PC-9 (cell line): ENCODE data around the gene KIF6.

Source experiments
- EZH2 ChIP-seq: fragments of 200-600 bp; sonication (generic); IDR thresholded peaks from 2 replicates; pipeline ENCODE4 v1.8.0; 2017; ENCODE audit warnings: antibody characterized with exemption, low read depth
- TF ChIP-seq, protein P1 (sequence below): fragments of 200-600 bp; sonication (generic); conservative IDR thresholded peaks from 2 replicates; pipeline ENCODE4 v1.6.1; 2017; ENCODE audit warnings: mixed run types, antibody characterized with exemption, mild to moderate bottlenecking, moderate library complexity

DNA sequence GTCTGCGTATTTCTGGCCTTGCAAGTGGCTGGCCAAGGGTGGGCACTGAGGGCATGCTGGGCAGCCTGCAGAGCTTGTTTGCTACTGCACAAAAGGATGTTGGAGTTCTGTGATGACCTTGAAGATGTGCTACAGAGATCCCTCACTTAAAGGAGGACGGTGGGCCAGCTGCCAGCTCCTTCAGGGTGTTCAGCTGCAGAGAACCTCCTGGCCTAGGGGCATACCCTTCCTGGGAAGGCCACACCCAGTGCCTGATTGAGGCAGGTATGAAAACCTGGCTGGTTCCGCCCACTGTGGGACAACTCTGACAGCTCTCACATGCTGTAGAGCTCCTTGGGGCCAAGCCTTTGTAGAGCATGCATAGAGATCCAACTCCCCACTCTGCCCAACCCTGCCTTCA, 408.0 kb downstream of the KIF6 start:
- TF ChIP-seq, protein P1, sequence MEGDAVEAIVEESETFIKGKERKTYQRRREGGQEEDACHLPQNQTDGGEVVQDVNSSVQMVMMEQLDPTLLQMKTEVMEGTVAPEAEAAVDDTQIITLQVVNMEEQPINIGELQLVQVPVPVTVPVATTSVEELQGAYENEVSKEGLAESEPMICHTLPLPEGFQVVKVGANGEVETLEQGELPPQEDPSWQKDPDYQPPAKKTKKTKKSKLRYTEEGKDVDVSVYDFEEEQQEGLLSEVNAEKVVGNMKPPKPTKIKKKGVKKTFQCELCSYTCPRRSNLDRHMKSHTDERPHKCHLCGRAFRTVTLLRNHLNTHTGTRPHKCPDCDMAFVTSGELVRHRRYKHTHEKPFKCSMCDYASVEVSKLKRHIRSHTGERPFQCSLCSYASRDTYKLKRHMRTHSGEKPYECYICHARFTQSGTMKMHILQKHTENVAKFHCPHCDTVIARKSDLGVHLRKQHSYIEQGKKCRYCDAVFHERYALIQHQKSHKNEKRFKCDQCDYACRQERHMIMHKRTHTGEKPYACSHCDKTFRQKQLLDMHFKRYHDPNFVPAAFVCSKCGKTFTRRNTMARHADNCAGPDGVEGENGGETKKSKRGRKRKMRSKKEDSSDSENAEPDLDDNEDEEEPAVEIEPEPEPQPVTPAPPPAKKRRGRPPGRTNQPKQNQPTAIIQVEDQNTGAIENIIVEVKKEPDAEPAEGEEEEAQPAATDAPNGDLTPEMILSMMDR = no peak
- no peak for TF ChIP-seq EZH2
